ENCODE measurements around the gene TECTB.

- TF ChIP-seq CTCF (IDR thresholded peaks at IDR 0.05 in 2 of 3, conservative IDR thresholded peaks at IDR 0.05 in 1 of 3; ENCODE audit: borderline replicate concordance in 1 of 3, insufficient read depth in 1 of 3, low read depth in 2 of 3, low read length in 2 of 3) (no peak), JUND (IDR thresholded peaks at IDR 0.05) (no peak), REST (IDR thresholded peaks at IDR 0.05; ENCODE audit: low read depth) (no peak), FOSL1 (IDR thresholded peaks at IDR 0.05; ENCODE audit: low read depth) (no peak), POLR2AphosphoS5 (IDR thresholded peaks at IDR 0.05; ENCODE audit: low read depth, low read length) (no peak), ELF1 (IDR thresholded peaks at IDR 0.05; ENCODE audit: borderline replicate concordance, low read depth) (no peak), RAD21 (IDR thresholded peaks at IDR 0.05; ENCODE audit: low read depth) (no peak), POLR2A (IDR thresholded peaks at IDR 0.05; ENCODE audit: borderline replicate concordance, extremely low read depth, insufficient read depth, insufficient read length) (no peak), EZH2phosphoT487 (IDR thresholded peaks at IDR 0.05; ENCODE audit: borderline replicate concordance) (no peak), CEBPB (IDR thresholded peaks at IDR 0.05; ENCODE audit: low read depth) (no peak), ZNF274 (IDR thresholded peaks at IDR 0.05; ENCODE audit: low read depth, low read length) (no peak)
These were observed 39.5 kb upstream of the TECTB start for GRCh38 chr10:112243713-112244112.

Measured in HCT116 (cell line).